HFF-Myc (cell line): Measurements from ENCODE around the gene TCERG1L.

Source experiments
- DNase-seq: peaks from one replicate; pipeline ENCODE4 v3.0.0-alpha.2; 2011; ENCODE audit warnings: low read depth; ENCODE audit errors: extremely low read depth
- H3K4me3 ChIP-seq: replicated peaks from 2 replicates; pipeline ENCODE4 v1.5.1; 2011; ENCODE audit warnings: low read depth, mild to moderate bottlenecking, control low read depth, low read length
- TF ChIP-seq, protein P1 (sequence below): IDR thresholded peaks from 2 replicates; pipeline ENCODE4 v1.5.1; 2012; ENCODE audit warnings: mild to moderate bottlenecking, low read depth, low read length, control low read depth; ENCODE audit errors: missing control alignments

The TCERG1L gene

DNA sequence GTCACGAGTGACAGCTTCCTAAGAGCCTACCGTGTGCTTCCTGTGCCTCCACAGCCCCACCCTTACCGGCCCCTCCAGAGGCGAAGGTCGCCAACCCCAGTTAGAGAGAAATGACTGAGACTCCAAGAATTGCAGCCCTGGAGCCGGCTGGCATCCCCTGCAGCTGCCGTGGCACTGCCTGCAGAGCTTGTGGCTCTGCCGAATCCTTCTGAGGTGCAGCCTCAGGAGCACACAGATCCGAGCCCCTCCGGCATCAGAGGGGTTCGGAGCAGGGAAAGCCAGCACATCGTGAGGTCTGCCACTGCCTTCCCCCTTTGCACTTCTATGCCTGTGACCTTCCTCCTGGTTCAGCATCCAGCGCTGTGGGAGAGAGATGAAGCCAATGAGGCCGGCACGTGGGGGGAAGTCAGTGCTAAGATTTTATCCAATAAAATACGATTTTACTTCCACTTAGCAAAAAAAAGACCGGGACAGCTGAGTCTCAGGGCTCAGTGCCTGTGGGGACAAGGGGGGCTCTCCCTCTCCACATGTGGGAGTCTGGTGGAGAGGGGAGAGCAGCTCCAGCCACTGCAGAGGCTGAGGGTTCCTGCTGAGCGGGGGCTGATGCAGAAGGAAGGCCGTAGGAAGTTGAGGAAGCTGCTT is 80.1 kb downstream of the TCERG1L start:
- no peak overlapping the region for H3K4me3 ChIP-seq
- TF ChIP-seq, protein P1, sequence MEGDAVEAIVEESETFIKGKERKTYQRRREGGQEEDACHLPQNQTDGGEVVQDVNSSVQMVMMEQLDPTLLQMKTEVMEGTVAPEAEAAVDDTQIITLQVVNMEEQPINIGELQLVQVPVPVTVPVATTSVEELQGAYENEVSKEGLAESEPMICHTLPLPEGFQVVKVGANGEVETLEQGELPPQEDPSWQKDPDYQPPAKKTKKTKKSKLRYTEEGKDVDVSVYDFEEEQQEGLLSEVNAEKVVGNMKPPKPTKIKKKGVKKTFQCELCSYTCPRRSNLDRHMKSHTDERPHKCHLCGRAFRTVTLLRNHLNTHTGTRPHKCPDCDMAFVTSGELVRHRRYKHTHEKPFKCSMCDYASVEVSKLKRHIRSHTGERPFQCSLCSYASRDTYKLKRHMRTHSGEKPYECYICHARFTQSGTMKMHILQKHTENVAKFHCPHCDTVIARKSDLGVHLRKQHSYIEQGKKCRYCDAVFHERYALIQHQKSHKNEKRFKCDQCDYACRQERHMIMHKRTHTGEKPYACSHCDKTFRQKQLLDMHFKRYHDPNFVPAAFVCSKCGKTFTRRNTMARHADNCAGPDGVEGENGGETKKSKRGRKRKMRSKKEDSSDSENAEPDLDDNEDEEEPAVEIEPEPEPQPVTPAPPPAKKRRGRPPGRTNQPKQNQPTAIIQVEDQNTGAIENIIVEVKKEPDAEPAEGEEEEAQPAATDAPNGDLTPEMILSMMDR: no peak
- no peak for DNase-seq

DNA sequence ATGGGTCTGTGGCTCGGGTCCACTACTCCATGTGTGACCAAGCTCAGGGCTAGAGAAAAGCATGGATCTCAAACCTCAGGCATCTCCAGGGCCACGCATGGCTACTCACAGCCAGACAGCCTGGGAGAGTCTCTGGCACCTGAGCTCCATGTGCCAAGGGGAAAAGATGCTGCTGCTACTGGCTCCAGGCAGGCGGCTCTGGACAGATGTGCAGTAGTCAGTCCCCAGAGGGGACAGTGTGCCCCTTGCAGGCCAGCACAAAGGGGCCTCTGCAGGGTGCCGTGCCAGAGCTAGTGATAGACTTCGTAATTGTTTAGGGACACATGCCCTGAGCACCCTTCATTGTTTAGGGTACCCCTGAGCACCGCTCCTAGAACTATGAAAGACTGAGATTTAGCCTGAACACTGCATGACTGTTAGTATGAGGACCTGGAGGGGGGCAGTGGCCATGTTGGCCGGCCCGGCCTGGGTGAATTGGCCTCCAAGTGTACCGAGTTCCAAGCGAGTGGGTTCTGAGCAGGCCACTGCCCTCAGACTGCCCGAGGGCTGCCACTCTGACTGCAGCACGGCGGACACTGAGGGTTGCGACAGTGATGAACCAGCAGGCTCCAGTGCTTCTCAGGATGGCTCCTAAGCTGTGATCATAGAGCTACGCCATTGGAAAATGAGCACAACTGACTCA is 80.7 kb downstream of the TCERG1L start:
- DNase-seq: no peak
- TF ChIP-seq, protein P1: no peak
- no peak overlapping the region for H3K4me3 ChIP-seq

DNA sequence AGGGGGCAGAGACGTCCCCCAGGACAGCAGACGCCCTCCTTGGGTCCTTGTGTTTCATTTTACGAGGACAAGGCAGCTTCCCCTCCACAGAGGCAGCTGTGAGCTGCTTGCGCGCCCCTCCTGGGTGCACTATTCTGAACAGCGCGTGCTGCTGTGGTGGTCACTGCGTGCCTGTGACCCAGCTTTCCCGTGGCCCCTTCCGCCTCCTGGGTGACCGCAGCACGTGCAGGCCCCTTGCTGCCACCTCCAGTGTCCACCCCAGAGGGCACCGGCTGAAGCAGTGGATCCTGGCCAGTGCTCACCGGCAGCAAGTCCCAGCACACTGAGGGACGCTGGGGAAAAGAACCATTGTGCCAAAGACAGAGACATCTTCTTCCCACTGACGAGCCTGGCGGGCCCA is 81.4 kb downstream of the TCERG1L start:
- no peak for DNase-seq
- TF ChIP-seq, protein P1: no peak
- no peak overlapping the region for H3K4me3 ChIP-seq

DNA sequence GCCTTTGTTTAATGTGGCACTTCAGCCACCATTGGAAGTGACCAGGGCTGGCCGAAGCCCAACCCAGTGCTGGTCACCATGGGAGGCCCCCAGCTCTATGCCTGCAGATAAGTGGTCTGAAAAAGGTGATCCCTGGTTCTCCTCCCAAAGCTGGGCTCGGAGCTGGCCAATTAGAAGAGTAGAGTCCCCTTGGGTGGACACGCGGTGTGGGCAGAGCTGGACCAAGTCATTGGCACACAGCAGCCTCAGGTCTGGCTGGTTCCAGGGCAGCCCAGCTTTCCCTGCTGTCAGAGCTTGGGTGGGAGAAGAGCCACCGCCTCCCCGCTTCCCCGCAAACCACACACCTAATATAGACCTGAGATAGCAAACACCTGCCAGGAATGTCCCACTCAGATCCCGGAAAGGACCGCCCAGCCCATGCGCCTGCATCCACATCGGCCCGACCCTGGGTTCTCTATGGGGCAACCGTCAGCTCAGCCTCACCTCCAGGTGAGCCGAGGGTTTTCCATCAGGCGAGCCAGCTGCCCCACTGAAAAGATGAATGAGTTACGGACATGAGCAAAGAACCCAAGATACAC is 84.3 kb downstream of the TCERG1L start:
- H3K4me3 ChIP-seq: no peak overlapping the region
- TF ChIP-seq, protein P1: no peak
- no peak for DNase-seq

DNA sequence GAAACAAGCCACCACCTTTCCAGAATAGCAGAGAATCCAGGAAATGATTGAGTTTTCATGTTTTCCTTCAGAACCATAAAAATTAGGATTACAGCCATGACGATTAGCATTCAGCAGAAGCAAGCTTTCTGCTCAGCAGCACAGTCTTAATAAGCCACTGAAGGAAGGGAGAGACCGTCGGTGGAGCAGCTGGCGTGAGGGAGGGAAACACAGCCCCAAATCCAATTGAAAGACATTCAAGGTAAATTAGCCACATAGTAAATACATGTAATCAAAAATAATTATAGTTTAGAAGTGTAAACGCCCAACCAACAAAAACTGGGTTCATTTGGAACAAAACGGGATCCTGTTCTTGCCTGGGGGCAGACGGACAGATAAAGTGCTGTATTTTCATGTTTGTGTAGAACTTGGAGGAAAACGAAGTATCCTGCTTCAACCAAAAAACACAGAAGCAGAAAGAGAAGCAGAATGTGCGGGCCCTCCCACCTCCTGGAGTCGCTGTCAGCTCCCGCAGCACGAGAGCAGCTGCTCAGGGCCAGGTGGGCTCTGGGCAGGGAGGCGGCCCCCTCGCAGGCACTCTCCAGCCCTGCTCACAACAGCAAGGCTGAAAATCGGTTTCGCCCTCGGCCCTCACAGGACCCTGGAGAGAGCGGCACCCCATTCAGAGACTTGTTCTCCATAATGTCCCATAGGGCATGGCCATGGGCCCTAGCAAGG is 84.9 kb downstream of the TCERG1L start:
- no peak for DNase-seq

DNA sequence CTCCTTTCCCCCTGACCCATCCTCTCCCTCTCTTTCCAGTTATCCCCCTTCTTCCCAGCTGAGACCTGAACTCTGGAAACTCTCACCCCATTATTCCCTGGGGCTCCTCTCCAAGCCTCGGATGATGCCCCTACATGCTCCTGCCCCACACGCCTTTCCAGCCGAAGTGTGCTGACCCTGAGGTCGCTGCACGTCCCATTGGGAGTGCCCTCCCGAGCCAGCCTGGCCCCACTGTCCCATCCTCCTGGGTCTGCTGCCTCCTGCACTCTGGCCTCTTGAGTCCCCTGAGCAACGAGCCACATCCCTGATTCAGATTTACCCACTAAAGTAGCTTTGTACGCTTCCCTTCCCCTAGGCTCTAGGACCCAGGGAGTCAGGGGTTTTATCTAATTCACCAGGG is 87.4 kb downstream of the TCERG1L start:
- TF ChIP-seq, protein P1: no peak
- no peak overlapping the region for H3K4me3 ChIP-seq
- DNase-seq: no peak

More for the DNA sequence above, 84.9 kb downstream of the TCERG1L start:
- TF ChIP-seq, protein P1: no peak
- no peak overlapping the region for H3K4me3 ChIP-seq
